Measurements from ENCODE around the gene PFDN6. TPM values are rescaled to one million over a fixed set of nuclear protein-coding genes. Genes with fewer than 3 reads are reported as not detected.

Gene PFDN6
- polyA plus RNA-seq, 3 donors, result 47.0 to 131 (median 77.7) TPM

- WGBS, 3 donors, result 42 to 49% (median 47%) methylated on average over 5 of the region's 5 CpGs
- H3K27ac ChIP-seq (ENCODE audit: low read depth, low read length), result no peak overlapping the region
These were observed 39.7 kb downstream of the PFDN6 start for GRCh38 chr6:33329058-33329457.

- no peak overlapping the region for H3K27ac ChIP-seq (ENCODE audit: low read depth, low read length)
- 71 to 89% (median 72%) methylated on average over 10 of the region's 10 CpGs for WGBS, 3 donors
These were observed 41.3 kb downstream of the PFDN6 start for GRCh38 chr6:33330736-33331135.

- WGBS, 3 donors, result 87 to 90% (median 90%) methylated on average over 4 of the region's 4 CpGs
- H3K27ac ChIP-seq (ENCODE audit: low read depth, low read length), result no peak overlapping the region
These were observed 44.3 kb downstream of the PFDN6 start for GRCh38 chr6:33333666-33334065.

GRCh38 chr6:33335916-33336315 is 46.5 kb downstream of the PFDN6 start:
- WGBS, 3 donors, result 67 to 77% (median 72%) methylated on average over 4 of the region's 4 CpGs
- no peak overlapping the region for H3K27ac ChIP-seq (ENCODE audit: low read depth, low read length)

- no peak overlapping the region for H3K27ac ChIP-seq (ENCODE audit: low read depth, low read length)
- WGBS, 3 donors, result 83 to 89% (median 86%) methylated on average over 3 of the region's 3 CpGs
These were observed 47.1 kb downstream of the PFDN6 start for GRCh38 chr6:33336495-33336894.

- 68 to 78% (median 76%) methylated on average over 6 of the region's 6 CpGs for WGBS, 3 donors
- no peak overlapping the region for H3K27ac ChIP-seq (ENCODE audit: low read depth, low read length)
These were observed 49.8 kb downstream of the PFDN6 start for GRCh38 chr6:33339193-33339592.

Other genes starting within 250 kb of the PFDN6 start
- 10 to 100 TPM; 10.4 to 50.7 (median 20.9) TPM for gene HLA-DPA1, start 216.0 kb upstream of the PFDN6 start, polyA plus RNA-seq
- 10 to 100 TPM; 26.1 to 49.8 (median 48.0) TPM for gene HLA-DPB1, start 213.6 kb upstream of the PFDN6 start, polyA plus RNA-seq
- gene COL11A2, start 97.1 kb upstream of the PFDN6 start, polyA plus RNA-seq, result 1 to 10 TPM in 1 of 3 donors, under 1 TPM in 2; 0.28 to 2.6 (median 0.88) TPM
- gene RXRB, start 88.9 kb upstream of the PFDN6 start, polyA plus RNA-seq, result 10 to 100 TPM; 22.7 to 31.3 (median 29.6) TPM
- gene SLC39A7, start 88.7 kb upstream of the PFDN6 start, polyA plus RNA-seq, result 100 to 1,000 TPM in 1 of 3 donors, 10 to 100 TPM in 2; 51.4 to 112 (median 72.1) TPM
- 10 to 100 TPM in 2 of 3 donors, 1 to 10 TPM in 1; 5.7 to 51.7 (median 14.4) TPM for gene HSD17B8, start 84.9 kb upstream of the PFDN6 start, polyA plus RNA-seq
- 10 to 100 TPM; 23.7 to 42.5 (median 40.5) TPM for gene RING1, start 81.1 kb upstream of the PFDN6 start, polyA plus RNA-seq
- gene VPS52, start 17.7 kb upstream of the PFDN6 start, polyA plus RNA-seq, result 10 to 100 TPM; 34.7 to 40.3 (median 36.9) TPM
- 1,000 to 10,000 TPM; 3,971 to 5,636 (median 5,545) TPM for gene RPS18, start 17.5 kb upstream of the PFDN6 start, polyA plus RNA-seq
- 1 to 10 TPM; 4.0 to 9.3 (median 8.5) TPM for gene B3GALT4, start 12.5 kb upstream of the PFDN6 start, polyA plus RNA-seq
- gene WDR46, start 362 bp upstream of the PFDN6 start, polyA plus RNA-seq, result 10 to 100 TPM; 27.5 to 47.4 (median 42.7) TPM
- gene RGL2, start 9.3 kb downstream of the PFDN6 start, polyA plus RNA-seq, result 10 to 100 TPM; 33.1 to 64.3 (median 49.0) TPM
- gene TAPBP, start 24.5 kb downstream of the PFDN6 start, polyA plus RNA-seq, result 10 to 100 TPM; 14.2 to 29.9 (median 26.3) TPM
- gene ZBTB22, start 28.1 kb downstream of the PFDN6 start, polyA plus RNA-seq, result 10 to 100 TPM in 2 of 3 donors, 1 to 10 TPM in 1; 8.9 to 13.5 (median 13.4) TPM
- 10 to 100 TPM; 19.6 to 35.4 (median 34.0) TPM for gene DAXX, start 33.4 kb downstream of the PFDN6 start, polyA plus RNA-seq
- gene KIFC1, start 102.2 kb downstream of the PFDN6 start, polyA plus RNA-seq, result under 1 TPM; 0.55 to 0.56 (median 0.56) TPM
- 100 to 1,000 TPM in 1 of 3 donors, 10 to 100 TPM in 2; 52.3 to 106 (median 73.9) TPM for gene PHF1, start 121.4 kb downstream of the PFDN6 start, polyA plus RNA-seq
- 100 to 1,000 TPM; 123 to 153 (median 148) TPM for gene CUTA, start 128.5 kb downstream of the PFDN6 start, polyA plus RNA-seq
- 10 to 100 TPM in 1 of 3 donors, 1 to 10 TPM in 2; 4.2 to 16.1 (median 7.2) TPM for gene SYNGAP1, start 130.5 kb downstream of the PFDN6 start, polyA plus RNA-seq
- 1 to 10 TPM in 2 of 3 donors, under 1 TPM in 1; 0.79 to 3.1 (median 1.8) TPM for gene ZBTB9, start 165.0 kb downstream of the PFDN6 start, polyA plus RNA-seq